GM12878 (cell line): ENCODE measurements around the gene C9. TPM values are rescaled to one million over a fixed set of nuclear protein-coding genes. Genes with fewer than 3 reads are reported as not detected.

Experiments
- ATAC-seq: fragments of 200-7000 bp; cut with Tn5 transposase; 3 replicates; pipeline ENCODE4 v1.9.1; 2020; ENCODE audit warnings: mild to moderate bottlenecking, moderate library complexity
- BruUV-seq: library from RNA; stranded (reverse); fragments of 400-500 nt; replicated peaks from 2 replicates; lab custom pipeline; 2021; lab: Mats Ljungman, UMichigan
- CTCF ChIA-PET: fragments of 300-600 bp; sonication (Branson Sonifier 250); formaldehyde crosslinking; extraction: SDS; loops from one replicate; lab custom pipeline; 2021; ENCODE audit warnings: inconsistent platforms; lab: Yijun Ruan, JAX
- POLR2A ChIA-PET: fragments of 350-600 bp; formaldehyde crosslinking; extraction: SDS; loops from one replicate; lab custom pipeline; 2021; ENCODE audit warnings: inconsistent platforms; lab: Charles Lee
- RAD21 ChIA-PET: fragments of 300-600 bp; sonication (Branson Sonifier 250); formaldehyde crosslinking; loops from one replicate; lab custom pipeline; 2023; ENCODE audit warnings: antibody characterized with exemption; ENCODE audit not compliant: unreplicated experiment; lab: Charles Lee
- SMC1A ChIA-PET: fragments of 300-600 bp; sonication (Branson Sonifier 250); formaldehyde crosslinking; loops from one replicate; lab custom pipeline; 2023; ENCODE audit not compliant: unreplicated experiment, uncharacterized antibody; lab: Charles Lee
- DNase-seq: peaks from one replicate; pipeline ENCODE4 v3.0.0-alpha.2; 2011; ENCODE audit warnings: low read depth, low spot score
- FAIRE-seq: peaks from 3 replicates; lab custom pipeline; 2011; peaks lifted over from hg19 to GRCh38; lab: Jason Lieb, UNC
- H2AFZ ChIP-seq: 2 replicates; pipeline ENCODE4 v1.6.0; 2011; ENCODE audit warnings: low read depth, low read length, control low read depth; ENCODE audit not compliant: control insufficient read depth
- H3K27ac ChIP-seq: 2 replicates; pipeline ENCODE4 v1.5.1; 2011; ENCODE audit warnings: control low read depth; ENCODE audit not compliant: control insufficient read depth, insufficient read depth
- H3K27me3 ChIP-seq, 2 experiments: replicated peaks in 1 of 2; 2 replicates each; pipeline versions ENCODE4 v1.6.0 to v1.6.1; 2011; ENCODE audit warnings: low read length in 1 of 2; ENCODE audit not compliant: control insufficient read depth in 2 of 2, insufficient read depth in 2 of 2
- H3K36me3 ChIP-seq, 2 experiments: 2 replicates each; pipeline ENCODE4 v1.5.1; 2011; ENCODE audit warnings: low read length in 1 of 2; ENCODE audit not compliant: control insufficient read depth in 2 of 2, insufficient read depth in 2 of 2
- H3K4me1 ChIP-seq: 2 replicates; pipeline ENCODE4 v1.6.1; 2011; ENCODE audit warnings: mild to moderate bottlenecking, low read length, moderate library complexity, mixed read lengths; ENCODE audit not compliant: control insufficient read depth, insufficient read depth
- H3K4me2 ChIP-seq: 2 replicates; pipeline ENCODE4 v1.6.0; 2011; ENCODE audit warnings: control low read depth; ENCODE audit not compliant: control insufficient read depth, insufficient read depth
- H3K4me3 ChIP-seq: fragments of 200-600 bp; sonication (generic); 2 replicates; pipeline ENCODE4 v1.5.1; 2016
- H3K79me2 ChIP-seq: 2 replicates; pipeline ENCODE4 v1.6.0; 2011; ENCODE audit warnings: low read length; ENCODE audit not compliant: control insufficient read depth, insufficient read depth
- H3K9ac ChIP-seq: 2 replicates; pipeline ENCODE4 v1.8.0; 2011; ENCODE audit warnings: low read length, control low read depth, mixed read lengths; ENCODE audit not compliant: control insufficient read depth, insufficient read depth
- H3K9me3 ChIP-seq: replicated peaks from 3 replicates; pipeline ENCODE4 v1.5.1; 2011; ENCODE audit warnings: mild to moderate bottlenecking, low read length; ENCODE audit not compliant: control insufficient read depth, insufficient read depth
- H4K20me1 ChIP-seq: 2 replicates; pipeline ENCODE4 v1.6.0; 2011; ENCODE audit not compliant: control insufficient read depth, insufficient read depth
- CREB1 ChIP-seq: IDR thresholded peaks from 2 replicates; pipeline ENCODE4 v1.6.1; 2012; ENCODE audit warnings: low read depth, mild to moderate bottlenecking, inconsistent platforms
- EZH2 ChIP-seq: IDR thresholded peaks from 2 replicates; pipeline ENCODE4 v1.6.1; 2012; ENCODE audit warnings: low read depth, mild to moderate bottlenecking, control low read depth, inconsistent platforms, low read length, borderline replicate concordance; ENCODE audit not compliant: control insufficient read depth
- FOXM1 ChIP-seq: IDR thresholded peaks from 2 replicates; pipeline ENCODE4 v1.6.1; 2012; ENCODE audit warnings: low read depth, mild to moderate bottlenecking, inconsistent platforms, low read length, moderate library complexity
- HDGF ChIP-seq: fragments of 450-650 bp; IDR thresholded peaks from 2 replicates; pipeline ENCODE4 v1.6.1; 2016; ENCODE audit warnings: antibody characterized with exemption
- JUND ChIP-seq: IDR thresholded peaks from 2 replicates; pipeline ENCODE4 v1.6.1; 2012; ENCODE audit warnings: low read depth, mild to moderate bottlenecking, low read length, improper control_type of control experiment, moderate library complexity
- POLR2AphosphoS5 ChIP-seq: IDR thresholded peaks from 2 replicates; pipeline ENCODE4 v1.6.1; 2011; ENCODE audit warnings: mild to moderate bottlenecking, low read length, inconsistent platforms
- SMAD5 ChIP-seq: IDR thresholded peaks from 2 replicates; pipeline ENCODE4 v1.6.1; 2016; ENCODE audit warnings: antibody characterized with exemption, low read depth
- SP1 ChIP-seq: IDR thresholded peaks from one replicate; pipeline ENCODE4 v1.6.1; 2011; ENCODE audit warnings: low read depth, low read length
- TCF3 ChIP-seq: IDR thresholded peaks from 2 replicates; pipeline ENCODE4 v1.6.1; 2012; ENCODE audit warnings: low read depth, mild to moderate bottlenecking, low read length, borderline replicate concordance; ENCODE audit not compliant: insufficient read depth
- ZNF622 ChIP-seq: fragments of 450-650 bp; IDR thresholded peaks from 2 replicates; pipeline ENCODE4 v1.6.1; 2017; ENCODE audit warnings: mild to moderate bottlenecking, inconsistent platforms
- WGBS: methylation state at CpG from one replicate; pipeline ENCODE4 v1.1.6; 2016; ENCODE audit warnings: low lambda C conversion rate; ENCODE audit not compliant: insufficient replicate concordance, insufficient coverage; ENCODE audit errors: missing lambda C conversion rate; 5-methylcytosine and 5-hydroxymethylcytosine counted together
- in situ Hi-C: fragments of 300-500 bp; cut with MboI; formaldehyde crosslinking; loops from 9 replicates; pipeline ENCODE4 v1.14.3; 2018; ENCODE audit warnings: mixed read lengths
- intact Hi-C: fragments of 100-400 bp; cut with micrococcal nuclease; formaldehyde crosslinking; loops from one replicate; pipeline ENCODE4 v1.14.2; 2022; ENCODE audit not compliant: unreplicated experiment
- polyA plus RNA-seq, 11 experiments: library from polyadenylated mRNA; depleted of rRNA in 4 of 11; unstranded in 6 of 11; stranded (reverse) in 5 of 11; fragments of >200 nt; fragmentation: Nextera tagmentation in 4 of 11; fragmentation: Illumina TruSeq in 1 of 11; extraction: Ambion mirVana in 4 of 11; extraction: Trizol in 1 of 11; gene quantifications; 1 replicate in 1 of 11; 2 replicates in 10 of 11; pipeline versions ENCODE4 v1.2.1 to v1.2.3, GENCODE V29; 2011 to 2016; ENCODE audit warnings: inconsistent platforms in 2 of 11, missing spikeins in 2 of 11, low read depth in 1 of 11
- total RNA-seq, 4 experiments: library from RNA; depleted of rRNA in 3 of 4; stranded (reverse); fragments of >200 nt in 3 of 4; fragmentation: Illumina TruSeq in 1 of 4; extraction: Trizol in 1 of 4; gene quantifications; 2 replicates each; pipeline versions ENCODE4 v1.2.1 to v1.2.3, GENCODE V29; 2013 to 2021
- TF ChIP-seq, protein P1 (sequence below): fragments of 450-650 bp; IDR thresholded peaks from 2 replicates; pipeline ENCODE4 v1.6.1; 2016; ENCODE audit warnings: mild to moderate bottlenecking
- TF ChIP-seq, protein P2 (sequence below): fragments of 150-350 bp; IDR thresholded peaks from 2 replicates; pipeline ENCODE4 v1.6.1; 2014; ENCODE audit warnings: mild to moderate bottlenecking, low read depth, low read length
- TF ChIP-seq, protein P3 (sequence below): IDR thresholded peaks from 2 replicates; pipeline ENCODE4 v1.6.1; 2011; ENCODE audit warnings: borderline replicate concordance, low read depth, mild to moderate bottlenecking, moderate library complexity, mixed read lengths, low read length; ENCODE audit not compliant: insufficient read depth; ENCODE audit errors: extremely low read length
- TF ChIP-seq, protein P4 (sequence below): IDR thresholded peaks from 2 replicates; pipeline ENCODE4 v1.6.1; 2011; ENCODE audit warnings: low read depth, mild to moderate bottlenecking, low read length, moderate library complexity, borderline replicate concordance; ENCODE audit errors: extremely low read depth

C9 gene
- total and polyA plus RNA-seq, 10 of the 15 experiments (the other 5 are each of a cell fraction or from before 2014, with no cell fraction given), result 0.54 TPM; not detected in 9

DNA sequence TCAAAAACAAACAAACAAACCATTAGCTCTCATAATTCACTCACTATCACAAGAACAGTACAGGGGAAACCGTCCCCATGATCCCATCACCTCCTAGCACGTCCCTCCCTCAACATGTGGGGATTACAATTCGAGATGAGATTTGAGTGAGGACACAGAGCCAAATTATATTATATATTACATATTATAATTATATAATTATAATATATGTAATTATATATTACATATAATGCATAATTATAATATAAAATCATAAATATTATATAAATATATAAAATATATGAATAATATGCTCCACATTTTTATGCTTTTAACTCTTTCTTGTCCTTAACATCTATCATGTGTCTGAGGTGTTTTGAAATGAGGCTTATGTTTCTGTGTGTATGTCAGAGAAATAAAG lies 3.4 kb upstream of the C9 start:
- Histone ChIP-seq H3K9ac (no peak overlapping the region), H3K79me2 (no peaks in the 10 kb centered on the region), H3K4me3 (no peak overlapping the region), H4K20me1 (no peaks in the 10 kb centered on the region)
- FAIRE-seq, result no peak
- CTCF ChIA-PET, result interaction anchor here (1.5 kb wide), 1 partner anchor 8 kb away, joined by 4 read pairs; no protein-coding TSS in a partner anchor
- TF ChIP-seq, protein P1, sequence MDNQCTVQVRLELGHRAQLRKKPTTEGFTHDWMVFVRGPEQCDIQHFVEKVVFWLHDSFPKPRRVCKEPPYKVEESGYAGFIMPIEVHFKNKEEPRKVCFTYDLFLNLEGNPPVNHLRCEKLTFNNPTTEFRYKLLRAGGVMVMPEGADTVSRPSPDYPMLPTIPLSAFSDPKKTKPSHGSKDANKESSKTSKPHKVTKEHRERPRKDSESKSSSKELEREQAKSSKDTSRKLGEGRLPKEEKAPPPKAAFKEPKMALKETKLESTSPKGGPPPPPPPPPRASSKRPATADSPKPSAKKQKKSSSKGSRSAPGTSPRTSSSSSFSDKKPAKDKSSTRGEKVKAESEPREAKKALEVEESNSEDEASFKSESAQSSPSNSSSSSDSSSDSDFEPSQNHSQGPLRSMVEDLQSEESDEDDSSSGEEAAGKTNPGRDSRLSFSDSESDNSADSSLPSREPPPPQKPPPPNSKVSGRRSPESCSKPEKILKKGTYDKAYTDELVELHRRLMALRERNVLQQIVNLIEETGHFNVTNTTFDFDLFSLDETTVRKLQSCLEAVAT, result no peak
- TF ChIP-seq, all 136 proteins: peak for 0
- intact Hi-C loops, result no loop called here
- ChIA-PET SMC1A (interaction anchor here (1.5 kb wide), 1 partner anchor 48 kb away, joined by 3 read pairs; no protein-coding TSS in a partner anchor), RAD21 (no interaction called here), POLR2A (no interaction called here)
- in situ Hi-C loops, result no loop called here
- Histone ChIP-seq H2AFZ (no peak overlapping the region), H3K27me3 (no peaks in the 10 kb centered on the region; a peak in 1 of 4 replicates), H3K36me3 (no peaks in the 10 kb centered on the region), H3K4me2 (no peak overlapping the region), H3K4me1 (no peaks in the 10 kb centered on the region), H3K27ac (no peak overlapping the region), H3K9me3 (no peaks in the 10 kb centered on the region)
- WGBS, result 4% methylated on average over 3 of the region's 3 CpGs
- BruUV-seq, result no TSS peak
- no peak for ATAC-seq
- no peak for DNase-seq

DNA sequence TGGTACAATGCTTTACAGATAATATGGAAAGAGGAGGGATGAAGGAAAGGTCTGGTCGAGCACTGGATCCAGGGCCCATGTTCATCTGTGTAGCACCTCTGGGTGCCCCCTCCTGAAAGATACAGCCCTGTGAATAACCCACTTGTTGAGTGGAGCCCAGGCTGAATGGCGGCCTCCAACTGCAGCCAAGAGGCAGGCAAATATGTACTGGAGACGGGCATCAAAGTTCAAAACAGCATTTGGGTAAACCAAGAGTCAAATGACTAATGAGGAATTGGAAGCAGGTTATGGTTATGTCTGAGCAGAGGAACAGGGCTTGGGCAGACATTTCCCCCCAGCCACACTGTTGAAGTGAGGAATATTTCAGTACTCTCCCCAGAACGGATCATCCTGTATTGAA lies 1.1 kb downstream of the C9 start:
- ChIA-PET POLR2A (no interaction called here), SMC1A (no interaction called here), CTCF (interaction anchor here (2.5 kb wide), 1 partner anchor 14 kb away, joined by 12 read pairs; no protein-coding TSS in a partner anchor), RAD21 (no interaction called here)
- WGBS, result 48% methylated on average over 4 of the region's 4 CpGs
- no TSS peak for BruUV-seq
- Histone ChIP-seq H3K9me3 (no peaks in the 10 kb centered on the region), H3K4me1 (no peaks in the 10 kb centered on the region), H3K4me2 (no peak overlapping the region), H3K9ac (no peak overlapping the region), H3K27ac (no peak overlapping the region), H3K4me3 (no peak overlapping the region), H4K20me1 (no peaks in the 10 kb centered on the region), H3K27me3 (no peaks in the 10 kb centered on the region), H3K36me3 (no peaks in the 10 kb centered on the region), H3K79me2 (no peaks in the 10 kb centered on the region), H2AFZ (no peak overlapping the region)
- DNase-seq (no peak), ATAC-seq (no peak), FAIRE-seq (no peak)
- in situ Hi-C loops (no loop called here), intact Hi-C loops (no loop called here)
- TF ChIP-seq, protein P2, sequence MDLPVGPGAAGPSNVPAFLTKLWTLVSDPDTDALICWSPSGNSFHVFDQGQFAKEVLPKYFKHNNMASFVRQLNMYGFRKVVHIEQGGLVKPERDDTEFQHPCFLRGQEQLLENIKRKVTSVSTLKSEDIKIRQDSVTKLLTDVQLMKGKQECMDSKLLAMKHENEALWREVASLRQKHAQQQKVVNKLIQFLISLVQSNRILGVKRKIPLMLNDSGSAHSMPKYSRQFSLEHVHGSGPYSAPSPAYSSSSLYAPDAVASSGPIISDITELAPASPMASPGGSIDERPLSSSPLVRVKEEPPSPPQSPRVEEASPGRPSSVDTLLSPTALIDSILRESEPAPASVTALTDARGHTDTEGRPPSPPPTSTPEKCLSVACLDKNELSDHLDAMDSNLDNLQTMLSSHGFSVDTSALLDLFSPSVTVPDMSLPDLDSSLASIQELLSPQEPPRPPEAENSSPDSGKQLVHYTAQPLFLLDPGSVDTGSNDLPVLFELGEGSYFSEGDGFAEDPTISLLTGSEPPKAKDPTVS, result no peak
- TF ChIP-seq ZNF622, result no peak
- no peak for TF ChIP-seq FOXM1
- TF ChIP-seq JUND, result no peak
- no peak for TF ChIP-seq SMAD5
- TF ChIP-seq, protein P3, sequence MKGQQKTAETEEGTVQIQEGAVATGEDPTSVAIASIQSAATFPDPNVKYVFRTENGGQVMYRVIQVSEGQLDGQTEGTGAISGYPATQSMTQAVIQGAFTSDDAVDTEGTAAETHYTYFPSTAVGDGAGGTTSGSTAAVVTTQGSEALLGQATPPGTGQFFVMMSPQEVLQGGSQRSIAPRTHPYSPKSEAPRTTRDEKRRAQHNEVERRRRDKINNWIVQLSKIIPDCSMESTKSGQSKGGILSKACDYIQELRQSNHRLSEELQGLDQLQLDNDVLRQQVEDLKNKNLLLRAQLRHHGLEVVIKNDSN, result no peak
- TF ChIP-seq EZH2, result no peak
- no peak for TF ChIP-seq CREB1
- no peak for TF ChIP-seq POLR2AphosphoS5
- no peak for TF ChIP-seq TCF3
- TF ChIP-seq, protein P4, sequence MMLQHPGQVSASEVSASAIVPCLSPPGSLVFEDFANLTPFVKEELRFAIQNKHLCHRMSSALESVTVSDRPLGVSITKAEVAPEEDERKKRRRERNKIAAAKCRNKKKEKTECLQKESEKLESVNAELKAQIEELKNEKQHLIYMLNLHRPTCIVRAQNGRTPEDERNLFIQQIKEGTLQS, result no peak
- no peak for TF ChIP-seq SP1
- TF ChIP-seq HDGF, result no peak
